ENCODE results near the gene OR2AT4. TPM values are rescaled to one million over a fixed set of nuclear protein-coding genes. Genes with fewer than 3 reads are reported as not detected.

OR2AT4 gene
- total RNA-seq, 2 donors from 2014 or later: not detected

- H3K27ac ChIP-seq: no peak overlapping the region
- intact Hi-C loops (cut with DNase I): no loop called here
- TF ChIP-seq, protein P1, sequence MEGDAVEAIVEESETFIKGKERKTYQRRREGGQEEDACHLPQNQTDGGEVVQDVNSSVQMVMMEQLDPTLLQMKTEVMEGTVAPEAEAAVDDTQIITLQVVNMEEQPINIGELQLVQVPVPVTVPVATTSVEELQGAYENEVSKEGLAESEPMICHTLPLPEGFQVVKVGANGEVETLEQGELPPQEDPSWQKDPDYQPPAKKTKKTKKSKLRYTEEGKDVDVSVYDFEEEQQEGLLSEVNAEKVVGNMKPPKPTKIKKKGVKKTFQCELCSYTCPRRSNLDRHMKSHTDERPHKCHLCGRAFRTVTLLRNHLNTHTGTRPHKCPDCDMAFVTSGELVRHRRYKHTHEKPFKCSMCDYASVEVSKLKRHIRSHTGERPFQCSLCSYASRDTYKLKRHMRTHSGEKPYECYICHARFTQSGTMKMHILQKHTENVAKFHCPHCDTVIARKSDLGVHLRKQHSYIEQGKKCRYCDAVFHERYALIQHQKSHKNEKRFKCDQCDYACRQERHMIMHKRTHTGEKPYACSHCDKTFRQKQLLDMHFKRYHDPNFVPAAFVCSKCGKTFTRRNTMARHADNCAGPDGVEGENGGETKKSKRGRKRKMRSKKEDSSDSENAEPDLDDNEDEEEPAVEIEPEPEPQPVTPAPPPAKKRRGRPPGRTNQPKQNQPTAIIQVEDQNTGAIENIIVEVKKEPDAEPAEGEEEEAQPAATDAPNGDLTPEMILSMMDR (IDR thresholded peaks at IDR 0.05): no peak
- DNase-seq: no peak
- H3K36me3 ChIP-seq: no peaks in the 10 kb centered on the region
- H3K27me3 ChIP-seq: no peaks in the 10 kb centered on the region
- H3K4me3 ChIP-seq: no peak overlapping the region
- H3K9me3 ChIP-seq: no peaks in the 10 kb centered on the region
- H3K9ac ChIP-seq (ENCODE audit: low read depth in 2 of 2, low read length in 2 of 2): no peak overlapping the region
- H3K4me1 ChIP-seq: no peaks in the 10 kb centered on the region
Observed at GRCh38 chr11:75079546-75079945, 17.1 kb downstream of the OR2AT4 start.

- intact Hi-C loops (cut with DNase I): no loop called here
- Histone ChIP-seq H3K9me3 (no peaks in the 10 kb centered on the region), H3K27ac (no peak overlapping the region), H3K4me3 (no peak overlapping the region), H3K27me3 (no peaks in the 10 kb centered on the region), H3K9ac (ENCODE audit: low read depth in 2 of 2, low read length in 2 of 2) (no peak overlapping the region), H3K4me1 (no peaks in the 10 kb centered on the region), H3K36me3 (no peaks in the 10 kb centered on the region)
- TF ChIP-seq, protein P1 (IDR thresholded peaks at IDR 0.05): no peak
- no peak for DNase-seq
Observed at GRCh38 chr11:75078233-75078632, 18.4 kb downstream of the OR2AT4 start.

GRCh38 chr11:75077316-75077715 lies 19.4 kb downstream of the OR2AT4 start:
- TF ChIP-seq, protein P1 (IDR thresholded peaks at IDR 0.05): no peak
- Histone ChIP-seq H3K9me3 (no peaks in the 10 kb centered on the region), H3K27me3 (no peaks in the 10 kb centered on the region), H3K4me3 (no peak overlapping the region), H3K9ac (ENCODE audit: low read depth in 2 of 2, low read length in 2 of 2) (no peak overlapping the region), H3K27ac (no peak overlapping the region), H3K36me3 (no peaks in the 10 kb centered on the region), H3K4me1 (no peaks in the 10 kb centered on the region)
- intact Hi-C loops (cut with DNase I): no loop called here
- no peak for DNase-seq

DNA sequence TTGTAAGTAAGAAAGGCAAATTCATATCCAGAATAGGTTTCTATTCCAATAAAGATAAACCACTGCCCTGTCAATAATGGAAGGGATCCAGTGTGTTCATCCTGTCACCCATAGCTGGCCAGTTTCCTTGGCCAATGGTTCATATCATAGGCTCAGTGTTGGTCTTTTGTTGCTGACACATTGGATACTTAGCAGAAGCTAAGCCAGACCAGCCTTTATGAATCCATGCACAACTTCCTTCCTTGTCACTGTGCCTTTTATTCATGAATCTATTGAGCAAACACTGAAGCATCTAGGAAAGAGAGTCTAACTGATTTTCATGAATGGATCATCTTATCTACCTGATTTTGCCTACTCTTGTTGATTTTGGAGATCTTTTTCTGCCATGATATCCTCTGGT lies 20.0 kb downstream of the OR2AT4 start:
- Histone ChIP-seq H3K27ac (no peak overlapping the region), H3K36me3 (no peaks in the 10 kb centered on the region), H3K4me3 (no peak overlapping the region), H3K27me3 (no peaks in the 10 kb centered on the region), H3K9me3 (no peaks in the 10 kb centered on the region), H3K4me1 (no peaks in the 10 kb centered on the region), H3K9ac (ENCODE audit: low read depth in 2 of 2, low read length in 2 of 2) (no peak overlapping the region)
- no peak for DNase-seq
- intact Hi-C loops (cut with DNase I): no loop called here
- TF ChIP-seq, protein P1 (IDR thresholded peaks at IDR 0.05): no peak

GRCh38 chr11:75073459-75074190 lies 23.1 kb downstream of the OR2AT4 start:
- H3K27me3 ChIP-seq: no peaks in the 10 kb centered on the region
- H3K4me1 ChIP-seq: no peaks in the 10 kb centered on the region
- no peak overlapping the region for H3K9ac ChIP-seq (ENCODE audit: low read depth in 2 of 2, low read length in 2 of 2)
- no peaks in the 10 kb centered on the region for H3K9me3 ChIP-seq
- no peak overlapping the region for H3K4me3 ChIP-seq
- intact Hi-C loops (cut with DNase I): no loop called here
- TF ChIP-seq, protein P1 (IDR thresholded peaks at IDR 0.05): no peak
- H3K36me3 ChIP-seq: no peaks in the 10 kb centered on the region
- no peak overlapping the region for H3K27ac ChIP-seq
- no peak for DNase-seq
